ENCODE measurements around the gene BTBD2.

Gene BTBD2

GRCh38 chr19:1959928-1960589 lies 55.5 kb downstream of the BTBD2 start:
- DNase-seq (ENCODE audit: low read depth): no peak

GRCh38 chr19:1957562-1958248 lies 57.8 kb downstream of the BTBD2 start:
- DNase-seq (ENCODE audit: low read depth): no peak

- DNase-seq (ENCODE audit: low read depth): no peak
These were observed 58.5 kb downstream of the BTBD2 start for GRCh38 chr19:1956868-1957492.

GRCh38 chr19:1956122-1956494 lies 59.4 kb downstream of the BTBD2 start:
- DNase-seq (ENCODE audit: low read depth): no peak

GRCh38 chr19:1955171-1956121 lies 60.1 kb downstream of the BTBD2 start:
- no peak for DNase-seq (ENCODE audit: low read depth)

- no peak for DNase-seq (ENCODE audit: low read depth)
These were observed 61.0 kb downstream of the BTBD2 start for GRCh38 chr19:1954532-1954933.

GRCh38 chr19:1953441-1954094 lies 61.9 kb downstream of the BTBD2 start:
- DNase-seq (ENCODE audit: low read depth): no peak

GRCh38 chr19:1953037-1953436 lies 62.5 kb downstream of the BTBD2 start:
- no peak for DNase-seq (ENCODE audit: low read depth)

- no peak for DNase-seq (ENCODE audit: low read depth)
These were observed 62.9 kb downstream of the BTBD2 start for GRCh38 chr19:1952635-1953034.

- DNase-seq (ENCODE audit: low read depth): no peak
These were observed 64.9 kb downstream of the BTBD2 start for GRCh38 chr19:1950640-1951039.

- DNase-seq (ENCODE audit: low read depth): no peak
These were observed 66.0 kb downstream of the BTBD2 start for GRCh38 chr19:1949304-1950101.

GRCh38 chr19:1947651-1948209 lies 67.8 kb downstream of the BTBD2 start:
- no peak for DNase-seq (ENCODE audit: low read depth)

- no peak for DNase-seq (ENCODE audit: low read depth)
These were observed 69.6 kb downstream of the BTBD2 start for GRCh38 chr19:1945899-1946298.

GRCh38 chr19:1944916-1945561 lies 70.5 kb downstream of the BTBD2 start:
- no peak for DNase-seq (ENCODE audit: low read depth)

- no peak for DNase-seq (ENCODE audit: low read depth)
These were observed 71.2 kb downstream of the BTBD2 start for GRCh38 chr19:1944088-1944915.

GRCh38 chr19:1943661-1944087 lies 71.8 kb downstream of the BTBD2 start:
- no peak for DNase-seq (ENCODE audit: low read depth)

GRCh38 chr19:1942934-1943555 lies 72.5 kb downstream of the BTBD2 start:
- DNase-seq (ENCODE audit: low read depth): no peak

GRCh38 chr19:1942078-1942933 lies 73.2 kb downstream of the BTBD2 start:
- DNase-seq (ENCODE audit: low read depth): peak; percentile 83
